WTC11 (cell line): ENCODE results near the gene RAB3A. TPM values are rescaled to one million over a fixed set of nuclear protein-coding genes. Genes with fewer than 3 reads are reported as not detected.

Source experiments
- ATAC-seq: fragments of 200-7000 bp; cut with Tn5 transposase; 2 replicates; pipeline ENCODE4 v1.10.0; 2021; ENCODE audit warnings: mild to moderate bottlenecking, moderate library complexity
- CTCF ChIA-PET: fragments of 300-600 bp; sonication (Branson Sonifier 250); formaldehyde crosslinking; loops from one replicate; lab custom pipeline; 2021; ENCODE audit warnings: antibody characterized with exemption; lab: Charles Lee
- POLR2A ChIA-PET: fragments of 350-600 bp; sonication (Branson Sonifier 250); formaldehyde crosslinking; loops from one replicate; lab custom pipeline; 2021; ENCODE audit warnings: antibody characterized with exemption; lab: Charles Lee
- DNase-seq: peaks from one replicate; pipeline ENCODE4 v3.0.0; 2021; ENCODE audit warnings: low spot score
- H3K27ac Mint-ChIP-seq: 2 replicates; pipeline ENCODE4 v1.8.0; 2021; ENCODE audit warnings: mixed read lengths
- H3K27me3 Mint-ChIP-seq: 2 replicates; pipeline ENCODE4 v1.8.0; 2021; ENCODE audit warnings: low read depth, mild to moderate bottlenecking, moderate library complexity, mixed read lengths
- H3K36me3 Mint-ChIP-seq: 2 replicates; pipeline ENCODE4 v1.8.0; 2021; ENCODE audit warnings: mixed read lengths
- H3K4me1 Mint-ChIP-seq: 2 replicates; pipeline ENCODE4 v1.8.0; 2022; ENCODE audit warnings: mixed read lengths
- H3K4me3 Mint-ChIP-seq: 2 replicates; pipeline ENCODE4 v1.8.0; 2021; ENCODE audit warnings: mild to moderate bottlenecking, moderate library complexity, mixed read lengths
- H3K9me3 Mint-ChIP-seq: 2 replicates; pipeline ENCODE4 v1.8.0; 2021; ENCODE audit warnings: mixed read lengths
- ESRRA ChIP-seq: sonication (generic); formaldehyde crosslinking; IDR thresholded peaks from 2 replicates; pipeline ENCODE4 v1.8.1; 2022; ENCODE audit warnings: mild to moderate bottlenecking, missing genetic modification reagents, borderline replicate concordance
- FOXJ3 ChIP-seq: sonication (generic); formaldehyde crosslinking; IDR thresholded peaks from 2 replicates; pipeline ENCODE4 v1.9.0; 2021; ENCODE audit warnings: missing genetic modification reagents, mild to moderate bottlenecking, borderline replicate concordance
- NR3C1 ChIP-seq: sonication (generic); formaldehyde crosslinking; conservative IDR thresholded peaks from 2 replicates; pipeline ENCODE4 v1.8.1; 2023; ENCODE audit warnings: low read depth, mild to moderate bottlenecking, missing genetic modification reagents
- RELA ChIP-seq: sonication (generic); formaldehyde crosslinking; IDR thresholded peaks from 2 replicates; pipeline ENCODE4 v1.8.1; 2022; ENCODE audit warnings: missing genetic modification reagents, mild to moderate bottlenecking, borderline replicate concordance
- SMAD4 ChIP-seq: sonication (generic); formaldehyde crosslinking; IDR thresholded peaks from 2 replicates; pipeline ENCODE4 v1.8.0; 2022; ENCODE audit warnings: mild to moderate bottlenecking, missing genetic modification reagents
- SOX15 ChIP-seq: fragments of 250-450 bp; sonication (Bioruptor Pico); IDR thresholded peaks from 2 replicates; pipeline ENCODE4 v1.9.0; 2021; ENCODE audit warnings: mild to moderate bottlenecking
- SP1 ChIP-seq: sonication (generic); formaldehyde crosslinking; conservative IDR thresholded peaks from 2 replicates; pipeline ENCODE4 v1.8.1; 2022; ENCODE audit warnings: missing genetic modification reagents
- TEAD4 ChIP-seq: sonication (generic); formaldehyde crosslinking; IDR thresholded peaks from 2 replicates; pipeline ENCODE4 v1.8.0; 2022; ENCODE audit warnings: mild to moderate bottlenecking, missing genetic modification reagents
- ZBTB21 ChIP-seq: sonication (generic); formaldehyde crosslinking; IDR thresholded peaks from 2 replicates; pipeline ENCODE4 v1.8.1; 2023; ENCODE audit warnings: mild to moderate bottlenecking, missing genetic modification reagents, borderline replicate concordance
- ZNF219 ChIP-seq: sonication (generic); formaldehyde crosslinking; IDR thresholded peaks from 2 replicates; pipeline ENCODE4 v1.8.0; 2023; ENCODE audit warnings: missing genetic modification reagents, mild to moderate bottlenecking, borderline replicate concordance
- total RNA-seq: library from RNA; stranded (reverse); gene quantifications from 3 replicates; pipeline ENCODE4 v1.2.3, GENCODE V29; 2021
- TF ChIP-seq, protein P1 (sequence below): sonication (generic); formaldehyde crosslinking; IDR thresholded peaks from 2 replicates; pipeline ENCODE4 v1.8.1; 2022; ENCODE audit warnings: low read depth, missing genetic modification reagents, borderline replicate concordance
- TF ChIP-seq, protein P2 (sequence below): sonication (generic); formaldehyde crosslinking; IDR thresholded peaks from 2 replicates; pipeline ENCODE4 v1.8.0; 2022; ENCODE audit warnings: missing genetic modification reagents
- TF ChIP-seq, protein P3 (sequence below): sonication (generic); formaldehyde crosslinking; IDR thresholded peaks from 2 replicates; pipeline ENCODE4 v1.8.1; 2023; ENCODE audit warnings: mild to moderate bottlenecking, missing genetic modification reagents, moderate library complexity
- TF ChIP-seq, protein P4 (sequence below): sonication (generic); formaldehyde crosslinking; IDR thresholded peaks from 2 replicates; pipeline ENCODE4 v1.8.1; 2022; ENCODE audit warnings: mild to moderate bottlenecking, moderate library complexity, missing genetic modification reagents
- TF ChIP-seq, protein P5 (sequence below): sonication (generic); formaldehyde crosslinking; IDR thresholded peaks from 2 replicates; pipeline ENCODE4 v1.8.1; 2022; ENCODE audit warnings: missing genetic modification reagents, borderline replicate concordance
- TF ChIP-seq, protein P6 (sequence below): fragments of 250-450 bp; sonication (Bioruptor Pico); IDR thresholded peaks from 2 replicates; pipeline ENCODE4 v1.9.0; 2021; ENCODE audit warnings: moderate library complexity, mild to moderate bottlenecking, inconsistent platforms, borderline replicate concordance

The RAB3A gene
- total RNA-seq, 1 experiment from 2014 or later, result 12.2 TPM

DNA sequence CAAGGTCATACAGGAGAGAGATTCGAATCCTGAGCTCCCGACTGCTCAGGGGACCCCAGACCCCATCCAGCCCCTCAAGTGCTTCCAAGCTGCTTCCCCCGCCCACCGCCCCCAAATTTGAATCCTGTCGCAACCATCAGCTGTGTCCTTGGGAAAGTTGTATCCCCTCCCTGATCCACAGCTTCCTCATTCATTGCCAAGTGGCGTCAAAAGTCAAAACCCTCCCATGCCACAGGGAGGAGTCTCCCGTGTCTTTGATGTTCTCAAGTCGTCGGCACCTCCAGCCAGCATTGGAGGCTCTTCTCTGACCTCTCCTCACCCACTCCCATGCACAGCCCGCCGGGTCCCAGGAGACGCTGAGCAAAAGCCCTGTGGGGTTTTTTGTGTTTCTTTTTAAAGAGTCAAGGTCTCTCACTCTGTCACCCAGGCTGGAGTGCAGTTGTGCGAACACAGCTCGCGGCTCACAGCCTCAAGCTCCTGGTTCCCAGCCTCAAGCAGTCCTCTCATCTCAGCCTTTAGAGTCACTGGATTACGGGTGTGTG is 33.1 kb downstream of the RAB3A start (continued):
- TF ChIP-seq, protein P1, sequence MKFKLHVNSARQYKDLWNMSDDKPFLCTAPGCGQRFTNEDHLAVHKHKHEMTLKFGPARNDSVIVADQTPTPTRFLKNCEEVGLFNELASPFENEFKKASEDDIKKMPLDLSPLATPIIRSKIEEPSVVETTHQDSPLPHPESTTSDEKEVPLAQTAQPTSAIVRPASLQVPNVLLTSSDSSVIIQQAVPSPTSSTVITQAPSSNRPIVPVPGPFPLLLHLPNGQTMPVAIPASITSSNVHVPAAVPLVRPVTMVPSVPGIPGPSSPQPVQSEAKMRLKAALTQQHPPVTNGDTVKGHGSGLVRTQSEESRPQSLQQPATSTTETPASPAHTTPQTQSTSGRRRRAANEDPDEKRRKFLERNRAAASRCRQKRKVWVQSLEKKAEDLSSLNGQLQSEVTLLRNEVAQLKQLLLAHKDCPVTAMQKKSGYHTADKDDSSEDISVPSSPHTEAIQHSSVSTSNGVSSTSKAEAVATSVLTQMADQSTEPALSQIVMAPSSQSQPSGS, result no peak
- TF ChIP-seq ZNF219 (CRISPR knock-in tag), result no peak

DNA sequence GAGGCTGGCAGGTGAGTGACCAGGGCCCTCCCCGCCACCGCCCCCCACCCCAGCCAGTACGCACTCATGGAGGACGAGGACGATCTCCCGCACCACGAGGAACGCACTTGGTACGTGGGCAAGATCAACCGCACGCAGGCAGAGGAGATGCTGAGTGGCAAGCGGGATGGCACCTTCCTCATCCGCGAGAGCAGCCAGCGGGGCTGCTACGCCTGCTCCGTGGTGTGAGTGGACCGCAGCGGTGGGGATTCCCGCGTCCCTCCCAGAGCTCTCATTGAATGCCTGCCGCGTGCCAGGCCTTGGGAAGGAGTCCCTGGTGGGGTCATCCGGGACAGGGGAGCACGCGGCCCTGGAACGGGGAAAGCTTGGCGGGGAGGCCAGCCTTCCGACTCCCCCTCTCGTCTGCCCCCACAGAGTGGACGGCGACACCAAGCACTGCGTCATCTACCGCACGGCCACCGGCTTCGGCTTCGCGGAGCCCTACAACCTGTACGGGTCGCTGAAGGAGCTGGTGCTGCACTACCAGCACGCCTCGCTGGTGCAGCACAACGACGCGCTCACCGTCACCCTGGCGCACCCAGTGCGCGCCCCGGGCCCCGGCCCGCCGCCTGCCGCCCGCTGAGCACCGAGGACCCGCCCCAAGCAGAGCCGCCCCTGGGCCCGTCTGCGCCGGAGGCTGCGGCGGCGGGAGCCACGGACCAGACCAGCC is 35.0 kb downstream of the RAB3A start:
- no peak overlapping the region for H3K27ac Mint-ChIP-seq
- peaks cover 1% of the 10 kb centered on the region; the same call in 1 of the 2 replicates for H3K27me3 Mint-ChIP-seq
- peaks cover 3% of the 10 kb centered on the region for H3K4me1 Mint-ChIP-seq
- no peaks in the 10 kb centered on the region for H3K9me3 Mint-ChIP-seq
- TF ChIP-seq, protein P2, sequence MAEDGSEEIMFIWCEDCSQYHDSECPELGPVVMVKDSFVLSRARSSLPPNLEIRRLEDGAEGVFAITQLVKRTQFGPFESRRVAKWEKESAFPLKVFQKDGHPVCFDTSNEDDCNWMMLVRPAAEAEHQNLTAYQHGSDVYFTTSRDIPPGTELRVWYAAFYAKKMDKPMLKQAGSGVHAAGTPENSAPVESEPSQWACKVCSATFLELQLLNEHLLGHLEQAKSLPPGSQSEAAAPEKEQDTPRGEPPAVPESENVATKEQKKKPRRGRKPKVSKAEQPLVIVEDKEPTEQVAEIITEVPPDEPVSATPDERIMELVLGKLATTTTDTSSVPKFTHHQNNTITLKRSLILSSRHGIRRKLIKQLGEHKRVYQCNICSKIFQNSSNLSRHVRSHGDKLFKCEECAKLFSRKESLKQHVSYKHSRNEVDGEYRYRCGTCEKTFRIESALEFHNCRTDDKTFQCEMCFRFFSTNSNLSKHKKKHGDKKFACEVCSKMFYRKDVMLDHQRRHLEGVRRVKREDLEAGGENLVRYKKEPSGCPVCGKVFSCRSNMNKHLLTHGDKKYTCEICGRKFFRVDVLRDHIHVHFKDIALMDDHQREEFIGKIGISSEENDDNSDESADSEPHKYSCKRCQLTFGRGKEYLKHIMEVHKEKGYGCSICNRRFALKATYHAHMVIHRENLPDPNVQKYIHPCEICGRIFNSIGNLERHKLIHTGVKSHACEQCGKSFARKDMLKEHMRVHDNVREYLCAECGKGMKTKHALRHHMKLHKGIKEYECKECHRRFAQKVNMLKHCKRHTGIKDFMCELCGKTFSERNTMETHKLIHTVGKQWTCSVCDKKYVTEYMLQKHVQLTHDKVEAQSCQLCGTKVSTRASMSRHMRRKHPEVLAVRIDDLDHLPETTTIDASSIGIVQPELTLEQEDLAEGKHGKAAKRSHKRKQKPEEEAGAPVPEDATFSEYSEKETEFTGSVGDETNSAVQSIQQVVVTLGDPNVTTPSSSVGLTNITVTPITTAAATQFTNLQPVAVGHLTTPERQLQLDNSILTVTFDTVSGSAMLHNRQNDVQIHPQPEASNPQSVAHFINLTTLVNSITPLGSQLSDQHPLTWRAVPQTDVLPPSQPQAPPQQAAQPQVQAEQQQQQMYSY, result no peak
- TF ChIP-seq, protein P3, sequence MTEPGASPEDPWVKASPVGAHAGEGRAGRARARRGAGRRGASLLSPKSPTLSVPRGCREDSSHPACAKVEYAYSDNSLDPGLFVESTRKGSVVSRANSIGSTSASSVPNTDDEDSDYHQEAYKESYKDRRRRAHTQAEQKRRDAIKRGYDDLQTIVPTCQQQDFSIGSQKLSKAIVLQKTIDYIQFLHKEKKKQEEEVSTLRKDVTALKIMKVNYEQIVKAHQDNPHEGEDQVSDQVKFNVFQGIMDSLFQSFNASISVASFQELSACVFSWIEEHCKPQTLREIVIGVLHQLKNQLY (CRISPR knock-in tag), result no peak
- TF ChIP-seq RELA (CRISPR knock-in tag), result no peak
- no peak for TF ChIP-seq ZNF219 (CRISPR knock-in tag)
- TF ChIP-seq, protein P4, sequence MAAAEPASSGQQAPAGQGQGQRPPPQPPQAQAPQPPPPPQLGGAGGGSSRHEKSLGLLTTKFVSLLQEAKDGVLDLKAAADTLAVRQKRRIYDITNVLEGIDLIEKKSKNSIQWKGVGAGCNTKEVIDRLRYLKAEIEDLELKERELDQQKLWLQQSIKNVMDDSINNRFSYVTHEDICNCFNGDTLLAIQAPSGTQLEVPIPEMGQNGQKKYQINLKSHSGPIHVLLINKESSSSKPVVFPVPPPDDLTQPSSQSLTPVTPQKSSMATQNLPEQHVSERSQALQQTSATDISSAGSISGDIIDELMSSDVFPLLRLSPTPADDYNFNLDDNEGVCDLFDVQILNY, result no peak
- no peak for TF ChIP-seq SMAD4 (CRISPR knock-in tag)
- TF ChIP-seq, protein P5, sequence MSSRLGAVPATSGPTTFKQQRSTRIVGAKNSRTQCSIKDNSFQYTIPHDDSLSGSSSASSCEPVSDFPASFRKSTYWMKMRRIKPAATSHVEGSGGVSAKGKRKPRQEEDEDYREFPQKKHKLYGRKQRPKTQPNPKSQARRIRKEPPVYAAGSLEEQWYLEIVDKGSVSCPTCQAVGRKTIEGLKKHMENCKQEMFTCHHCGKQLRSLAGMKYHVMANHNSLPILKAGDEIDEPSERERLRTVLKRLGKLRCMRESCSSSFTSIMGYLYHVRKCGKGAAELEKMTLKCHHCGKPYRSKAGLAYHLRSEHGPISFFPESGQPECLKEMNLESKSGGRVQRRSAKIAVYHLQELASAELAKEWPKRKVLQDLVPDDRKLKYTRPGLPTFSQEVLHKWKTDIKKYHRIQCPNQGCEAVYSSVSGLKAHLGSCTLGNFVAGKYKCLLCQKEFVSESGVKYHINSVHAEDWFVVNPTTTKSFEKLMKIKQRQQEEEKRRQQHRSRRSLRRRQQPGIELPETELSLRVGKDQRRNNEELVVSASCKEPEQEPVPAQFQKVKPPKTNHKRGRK (CRISPR knock-in tag), result no peak
- no peak for TF ChIP-seq NR3C1 (CRISPR knock-in tag)
- TF ChIP-seq, protein P6, sequence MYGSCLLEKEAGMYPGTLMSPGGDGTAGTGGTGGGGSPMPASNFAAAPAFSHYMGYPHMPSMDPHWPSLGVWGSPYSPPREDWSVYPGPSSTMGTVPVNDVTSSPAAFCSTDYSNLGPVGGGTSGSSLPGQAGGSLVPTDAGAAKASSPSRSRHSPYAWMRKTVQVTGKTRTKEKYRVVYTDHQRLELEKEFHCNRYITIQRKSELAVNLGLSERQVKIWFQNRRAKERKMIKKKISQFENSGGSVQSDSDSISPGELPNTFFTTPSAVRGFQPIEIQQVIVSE (CRISPR knock-in tag), result no peak
- TF ChIP-seq ZBTB21 (CRISPR knock-in tag), result no peak
- TF ChIP-seq SOX15 (CRISPR knock-in tag), result no peak
- no peak for TF ChIP-seq SP1 (CRISPR knock-in tag)
- TF ChIP-seq TEAD4 (CRISPR knock-in tag), result no peak
- no peak for TF ChIP-seq ESRRA (CRISPR knock-in tag)
- no peak for TF ChIP-seq FOXJ3 (CRISPR knock-in tag)
- CTCF ChIA-PET, result interaction anchor here (0.6 to 1.9 kb wide), 21 partner anchors 9 to 250 kb away, joined by 3 to 43 read pairs (median 5); partner anchors contain the start of genes MPV17L2, PIK3R2 and SSBP4
- no peak for DNase-seq
- peaks cover 29% of the 10 kb centered on the region for H3K36me3 Mint-ChIP-seq
- POLR2A ChIA-PET, result interaction anchor here (1.2 kb wide), 1 partner anchor 112 kb away, joined by 3 read pairs; the partner anchor contains the start of gene JUND
- no peak for ATAC-seq
- H3K4me3 Mint-ChIP-seq, result no peak overlapping the region
